ENCODE data around the gene APP. TPM values are rescaled to one million over a fixed set of nuclear protein-coding genes. Genes with fewer than 3 reads are reported as not detected.
A peak's percentile ranks its signal among the peaks of the same experiment; 100 is the strongest.

Gene APP
- total and polyA plus RNA-seq, 2 experiments from 2014 or later: 55.7 to 316 TPM

DNA sequence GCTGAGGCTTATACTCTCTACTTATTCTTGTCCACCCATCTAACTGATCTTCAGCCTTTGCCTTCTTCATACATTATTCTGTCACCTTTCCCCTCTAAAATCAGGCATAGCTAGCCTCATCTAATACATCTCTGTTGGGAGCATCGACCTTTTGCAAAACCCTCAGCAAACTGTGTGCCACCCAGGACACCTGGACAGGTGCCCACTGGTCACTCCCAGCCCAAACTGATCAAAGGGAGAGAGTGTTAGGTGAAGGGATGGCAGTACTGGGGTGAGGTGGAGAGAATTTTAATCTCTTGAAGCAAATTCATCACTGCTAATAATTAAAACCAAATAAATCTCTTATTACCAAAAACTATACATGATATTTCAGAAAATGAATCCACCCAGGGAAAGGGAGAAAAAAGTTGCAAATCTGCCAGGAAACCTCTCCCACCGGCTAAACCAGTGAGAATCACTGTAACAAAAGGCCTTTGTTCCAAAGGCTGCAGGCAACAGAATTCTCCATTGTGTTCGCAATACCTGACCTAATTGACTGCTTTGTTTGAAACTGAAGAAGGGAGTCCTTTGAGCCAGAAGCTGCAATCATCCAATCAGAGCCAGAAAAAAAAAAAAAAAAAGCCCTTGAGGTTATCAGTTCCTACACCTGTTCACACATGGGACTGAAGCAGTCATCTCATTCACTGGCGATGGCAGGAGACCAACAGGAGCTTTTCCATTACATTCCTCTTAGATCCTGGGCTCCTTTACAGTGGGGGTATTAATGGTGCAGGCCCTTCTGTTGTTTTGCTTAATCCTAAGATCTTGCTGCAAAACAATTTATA is 172.6 kb downstream of the APP start:
- Histone ChIP-seq H3K4me1 (ENCODE audit: insufficient read depth) (peaks cover 3% of the 10 kb centered on the region), H4K20me1 (ENCODE audit: insufficient read depth, poor library complexity, severe bottlenecking) (no peaks in the 10 kb centered on the region), H3K36me3 (replicated peaks; ENCODE audit: insufficient read depth, low read depth) (no peaks in the 10 kb centered on the region), H3K4me3 (no peak overlapping the region), H3K79me2 (peaks cover 5% of the 10 kb centered on the region), H3K27ac (peak overlapping the region; percentile 17), H2AFZ (no peak overlapping the region), H3K4me2 (no peak overlapping the region), H3K27me3 (no peaks in the 10 kb centered on the region), H3K9me2 (replicated peaks; ENCODE audit: insufficient read depth) (no peaks in the 10 kb centered on the region), H3K9me3 (ENCODE audit: low read depth) (no peaks in the 10 kb centered on the region)
- 39% methylated on average over 4 of the region's 4 CpGs for WGBS (ENCODE audit: low lambda C conversion rate, missing lambda C conversion rate)
- TF ChIP-seq, protein P1, sequence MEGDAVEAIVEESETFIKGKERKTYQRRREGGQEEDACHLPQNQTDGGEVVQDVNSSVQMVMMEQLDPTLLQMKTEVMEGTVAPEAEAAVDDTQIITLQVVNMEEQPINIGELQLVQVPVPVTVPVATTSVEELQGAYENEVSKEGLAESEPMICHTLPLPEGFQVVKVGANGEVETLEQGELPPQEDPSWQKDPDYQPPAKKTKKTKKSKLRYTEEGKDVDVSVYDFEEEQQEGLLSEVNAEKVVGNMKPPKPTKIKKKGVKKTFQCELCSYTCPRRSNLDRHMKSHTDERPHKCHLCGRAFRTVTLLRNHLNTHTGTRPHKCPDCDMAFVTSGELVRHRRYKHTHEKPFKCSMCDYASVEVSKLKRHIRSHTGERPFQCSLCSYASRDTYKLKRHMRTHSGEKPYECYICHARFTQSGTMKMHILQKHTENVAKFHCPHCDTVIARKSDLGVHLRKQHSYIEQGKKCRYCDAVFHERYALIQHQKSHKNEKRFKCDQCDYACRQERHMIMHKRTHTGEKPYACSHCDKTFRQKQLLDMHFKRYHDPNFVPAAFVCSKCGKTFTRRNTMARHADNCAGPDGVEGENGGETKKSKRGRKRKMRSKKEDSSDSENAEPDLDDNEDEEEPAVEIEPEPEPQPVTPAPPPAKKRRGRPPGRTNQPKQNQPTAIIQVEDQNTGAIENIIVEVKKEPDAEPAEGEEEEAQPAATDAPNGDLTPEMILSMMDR (IDR thresholded peaks at IDR 0.05; ENCODE audit: poor library complexity): no peak
- TF ChIP-seq EZH2 (IDR thresholded peaks at IDR 0.05; ENCODE audit: borderline replicate concordance): no peak
- TF ChIP-seq EZH2phosphoT487 (IDR thresholded peaks at IDR 0.05; ENCODE audit: low read depth, severe bottlenecking, unreplicated experiment): no peak
- peak; percentile 22 for DNase-seq (ENCODE audit: low spot score)

DNA sequence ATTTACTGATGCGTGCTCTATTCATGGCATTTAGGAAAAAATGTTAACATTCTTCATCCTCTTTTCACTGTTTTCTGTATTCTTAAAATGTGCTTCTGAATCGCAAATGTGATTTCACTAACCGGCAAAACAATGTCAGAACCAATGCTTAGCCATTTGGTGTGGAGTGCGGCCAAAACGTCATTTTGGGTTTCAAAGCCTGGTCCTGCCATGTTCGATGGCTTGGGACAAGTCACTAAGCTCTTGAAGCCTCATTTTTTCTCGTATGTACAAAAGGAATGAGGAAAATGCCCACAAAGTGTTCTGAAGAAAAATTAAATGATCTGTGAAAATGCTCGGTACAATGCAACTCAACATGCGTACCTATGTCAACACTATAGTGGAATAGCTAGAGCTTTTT is 175.3 kb downstream of the APP start:
- Histone ChIP-seq H2AFZ (no peak overlapping the region), H3K9me3 (ENCODE audit: low read depth) (no peaks in the 10 kb centered on the region), H3K9me2 (replicated peaks; ENCODE audit: insufficient read depth) (no peaks in the 10 kb centered on the region), H3K4me1 (ENCODE audit: insufficient read depth) (peaks cover 3% of the 10 kb centered on the region), H3K79me2 (peaks cover 5% of the 10 kb centered on the region), H4K20me1 (ENCODE audit: insufficient read depth, poor library complexity, severe bottlenecking) (no peaks in the 10 kb centered on the region), H3K27ac (no peak overlapping the region), H3K4me3 (no peak overlapping the region), H3K36me3 (replicated peaks; ENCODE audit: insufficient read depth, low read depth) (no peaks in the 10 kb centered on the region), H3K27me3 (no peaks in the 10 kb centered on the region), H3K4me2 (no peak overlapping the region)
- no peak for DNase-seq (ENCODE audit: low spot score)
- no peak for TF ChIP-seq EZH2 (IDR thresholded peaks at IDR 0.05; ENCODE audit: borderline replicate concordance)
- TF ChIP-seq, protein P1 (IDR thresholded peaks at IDR 0.05; ENCODE audit: poor library complexity): no peak
- TF ChIP-seq EZH2phosphoT487 (IDR thresholded peaks at IDR 0.05; ENCODE audit: low read depth, severe bottlenecking, unreplicated experiment): no peak
- WGBS (ENCODE audit: low lambda C conversion rate, missing lambda C conversion rate): 95% methylated on average over 9 of the region's 9 CpGs

DNA sequence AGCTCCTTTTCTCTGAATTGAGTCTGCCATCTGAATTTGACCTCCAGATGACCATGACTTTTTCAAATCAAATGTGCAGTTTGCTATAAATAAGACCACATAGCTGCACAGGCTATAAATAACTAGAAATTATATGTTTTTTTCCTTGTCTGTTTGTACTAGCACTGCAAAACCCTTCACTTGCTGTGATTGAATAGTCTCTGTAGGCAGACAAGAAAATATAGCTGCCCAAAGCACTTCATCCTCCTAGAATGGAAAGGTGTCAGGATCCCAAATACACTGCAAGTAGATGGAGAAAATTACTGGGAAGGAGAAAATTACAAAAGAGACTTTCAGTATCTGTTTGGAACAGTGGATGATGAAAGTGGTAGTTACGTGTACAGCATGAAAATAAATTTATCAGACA is 175.8 kb downstream of the APP start:
- no peak for TF ChIP-seq EZH2 (IDR thresholded peaks at IDR 0.05; ENCODE audit: borderline replicate concordance)
- Histone ChIP-seq H3K9me2 (replicated peaks; ENCODE audit: insufficient read depth) (no peaks in the 10 kb centered on the region), H3K36me3 (replicated peaks; ENCODE audit: insufficient read depth, low read depth) (no peaks in the 10 kb centered on the region), H3K4me2 (no peak overlapping the region), H2AFZ (no peak overlapping the region), H3K79me2 (peaks cover 5% of the 10 kb centered on the region), H3K4me1 (ENCODE audit: insufficient read depth) (peaks cover 3% of the 10 kb centered on the region), H3K27ac (no peak overlapping the region), H3K27me3 (no peaks in the 10 kb centered on the region), H3K9me3 (ENCODE audit: low read depth) (no peaks in the 10 kb centered on the region), H4K20me1 (ENCODE audit: insufficient read depth, poor library complexity, severe bottlenecking) (no peaks in the 10 kb centered on the region), H3K4me3 (no peak overlapping the region)
- no peak for DNase-seq (ENCODE audit: low spot score)
- WGBS (ENCODE audit: low lambda C conversion rate, missing lambda C conversion rate): 100% methylated on average over 1 of the region's 1 CpG

DNA sequence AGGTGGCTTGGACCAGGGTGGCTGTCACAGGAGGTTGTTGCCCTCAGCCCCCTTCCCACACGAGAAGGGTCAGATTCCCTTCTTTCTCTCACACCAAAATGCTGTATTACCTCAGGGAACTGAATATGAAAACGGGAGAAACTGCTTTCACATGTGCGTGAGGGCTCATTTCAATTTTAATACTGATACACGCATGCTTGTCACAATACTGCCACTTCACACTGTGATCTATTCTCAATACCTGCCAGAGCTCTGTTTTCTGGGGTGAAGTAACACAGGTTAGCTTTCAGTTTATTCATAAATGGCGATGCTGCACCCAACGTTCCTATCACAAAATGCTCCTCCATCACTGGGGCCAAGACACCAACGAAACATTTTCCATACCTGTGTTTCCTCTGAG is 181.8 kb downstream of the APP start:
- DNase-seq (ENCODE audit: low spot score): no peak

More for the DNA sequence above, 181.8 kb downstream of the APP start:
- Histone ChIP-seq H3K36me3 (replicated peaks; ENCODE audit: insufficient read depth, low read depth) (peaks cover 5% of the 10 kb centered on the region), H3K4me1 (ENCODE audit: insufficient read depth) (no peaks in the 10 kb centered on the region), H2AFZ (no peak overlapping the region), H4K20me1 (ENCODE audit: insufficient read depth, poor library complexity, severe bottlenecking) (no peaks in the 10 kb centered on the region), H3K4me2 (no peak overlapping the region), H3K9me2 (replicated peaks; ENCODE audit: insufficient read depth) (no peaks in the 10 kb centered on the region), H3K27ac (no peak overlapping the region), H3K79me2 (no peaks in the 10 kb centered on the region), H3K4me3 (no peak overlapping the region), H3K27me3 (no peaks in the 10 kb centered on the region), H3K9me3 (ENCODE audit: low read depth) (no peaks in the 10 kb centered on the region)
- 98% methylated on average over 7 of the region's 7 CpGs for WGBS (ENCODE audit: low lambda C conversion rate, missing lambda C conversion rate)
- TF ChIP-seq, protein P1 (IDR thresholded peaks at IDR 0.05; ENCODE audit: poor library complexity): no peak
- TF ChIP-seq EZH2phosphoT487 (IDR thresholded peaks at IDR 0.05; ENCODE audit: low read depth, severe bottlenecking, unreplicated experiment) (no peak), EZH2 (IDR thresholded peaks at IDR 0.05; ENCODE audit: borderline replicate concordance) (no peak)
